Ramos (cell line): ENCODE data around the gene HSPH1.
"Not testable (repeated sequence)": the region's sequence is repeated elsewhere in the genome, so short reads cannot be mapped to it uniquely, and the experiment has no call there.

Experiments used
- in situ Hi-C: fragments of 300-500 bp; cut with MboI; formaldehyde crosslinking; loops from one replicate; pipeline ENCODE4 v1.14.3; 2022; ENCODE audit warnings: low sequenced_read_pairs; ENCODE audit not compliant: unreplicated experiment

The HSPH1 gene

DNA sequence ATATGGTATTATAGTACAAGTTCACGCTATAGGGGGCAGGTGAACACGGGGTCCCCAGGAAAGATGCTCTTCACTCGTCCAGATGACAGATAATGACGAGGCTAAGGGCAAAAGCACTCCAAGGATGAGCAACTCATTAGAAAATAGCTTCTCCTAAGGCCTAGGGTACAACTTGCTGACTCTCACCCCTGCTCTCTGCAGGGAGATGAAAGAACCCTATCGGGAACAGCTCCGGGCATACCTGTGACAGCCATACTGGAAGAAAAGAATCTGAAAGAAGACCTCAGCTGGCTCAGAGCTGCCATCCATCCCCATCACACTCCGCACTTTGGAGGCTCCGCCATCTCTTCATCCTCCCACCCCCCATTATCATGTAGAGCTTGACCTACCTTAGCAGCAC is 17.5 kb upstream of the HSPH1 start:
- in situ Hi-C loops = no loop called here

DNA sequence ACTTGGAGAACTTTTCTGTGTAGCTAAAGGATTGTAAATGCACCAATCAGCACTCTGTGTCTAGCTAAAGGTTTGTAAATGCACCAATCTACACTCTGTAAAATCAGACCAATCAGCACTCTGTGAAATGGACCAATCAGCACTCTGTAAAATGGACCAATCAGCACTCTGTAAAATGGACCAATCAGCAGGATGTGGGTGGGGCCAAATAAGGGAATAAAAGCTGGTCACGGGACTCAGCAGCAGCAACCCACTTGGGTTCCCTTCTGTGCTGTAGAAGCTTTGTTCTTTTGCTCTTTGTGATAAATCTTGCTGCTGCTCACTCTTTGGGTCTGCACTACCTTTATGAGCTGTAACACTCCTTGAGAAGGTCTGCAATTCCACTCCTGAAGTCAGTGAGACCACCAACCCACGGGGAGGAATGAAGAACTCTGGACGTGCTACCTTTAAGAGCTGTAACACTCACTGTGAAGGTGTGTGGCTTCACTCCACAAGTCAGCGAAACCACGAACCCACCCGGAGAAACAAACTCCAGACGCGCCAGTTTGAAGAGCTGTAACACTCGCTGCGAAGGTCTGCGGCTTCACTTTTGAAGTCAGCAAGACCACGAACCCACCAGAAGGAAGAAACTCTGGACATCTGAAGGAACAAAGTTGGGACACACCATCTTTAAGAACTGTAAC is 16.2 kb upstream of the HSPH1 start:
- in situ Hi-C loops = not testable (repeated sequence)

DNA sequence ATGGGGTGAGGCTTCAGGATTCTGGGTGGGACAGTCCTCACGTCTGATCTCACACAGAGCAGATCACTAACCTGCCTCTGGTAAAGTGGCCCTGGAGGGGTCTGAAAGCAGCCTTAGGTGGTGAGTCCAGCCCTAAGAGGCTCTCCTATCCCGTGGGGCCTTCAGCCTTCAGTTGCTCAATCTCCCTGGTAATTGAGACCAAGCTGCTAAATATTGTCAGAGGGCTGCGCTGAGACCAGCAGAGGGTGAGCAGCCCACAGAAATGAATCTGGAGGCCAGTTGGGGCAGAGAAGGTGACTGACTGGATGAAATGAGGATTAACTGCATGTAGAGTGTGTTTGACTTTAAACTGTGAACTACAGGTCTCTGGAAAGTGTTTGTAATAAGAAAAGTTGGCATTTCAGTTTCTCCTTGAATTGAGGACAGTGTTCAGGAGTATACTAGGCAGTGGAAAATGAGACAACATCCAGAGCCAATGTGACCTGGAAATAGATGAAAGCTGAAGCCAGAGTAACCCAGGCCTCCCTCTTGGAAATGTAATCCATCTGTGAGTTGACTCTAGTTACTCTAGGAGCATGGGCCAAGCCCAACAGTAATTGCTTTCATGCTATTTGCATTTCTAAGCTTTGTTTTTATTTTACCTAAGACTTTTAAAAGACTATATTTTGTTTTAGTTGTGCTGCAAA is 14.3 kb upstream of the HSPH1 start:
- in situ Hi-C loops = no loop called here

DNA sequence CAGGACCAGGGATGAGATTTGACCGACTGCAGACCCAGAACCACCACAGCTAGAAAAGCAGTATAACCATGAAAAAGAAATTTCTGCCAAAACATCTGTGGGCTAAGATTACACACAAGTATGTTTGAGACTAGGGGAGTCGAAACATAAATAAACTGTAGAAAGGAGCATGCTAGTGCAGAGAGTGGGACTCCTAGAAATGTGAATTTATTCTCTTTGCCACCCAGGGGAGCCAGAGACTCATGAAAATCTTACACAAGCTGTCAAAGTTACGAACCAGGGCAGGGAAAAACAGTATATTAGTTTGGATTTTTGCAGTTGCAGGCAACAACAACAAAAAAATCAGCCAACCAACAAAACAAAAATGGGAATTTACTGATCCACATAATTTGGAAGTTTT is 12.3 kb upstream of the HSPH1 start:
- in situ Hi-C loops = no loop called here

DNA sequence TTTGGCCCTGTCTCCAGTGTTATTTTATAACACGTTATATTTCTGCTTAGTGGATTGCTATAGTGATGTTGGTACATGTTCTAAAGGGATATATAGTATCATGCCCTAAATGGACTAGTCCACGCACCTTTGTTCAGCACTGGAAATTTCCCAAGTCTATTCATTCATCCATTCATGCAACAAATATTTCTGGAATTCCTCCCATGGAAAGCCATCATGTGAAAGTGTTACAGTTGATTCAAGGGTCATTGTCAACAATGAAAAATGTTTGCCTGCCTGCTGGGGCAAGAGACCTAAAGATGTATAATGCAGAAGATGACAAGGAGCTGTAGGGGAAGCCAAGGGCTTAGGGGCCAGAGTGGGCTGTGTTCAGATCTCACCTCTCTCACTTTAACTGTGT is 10.8 kb upstream of the HSPH1 start:
- in situ Hi-C loops = no loop called here

DNA sequence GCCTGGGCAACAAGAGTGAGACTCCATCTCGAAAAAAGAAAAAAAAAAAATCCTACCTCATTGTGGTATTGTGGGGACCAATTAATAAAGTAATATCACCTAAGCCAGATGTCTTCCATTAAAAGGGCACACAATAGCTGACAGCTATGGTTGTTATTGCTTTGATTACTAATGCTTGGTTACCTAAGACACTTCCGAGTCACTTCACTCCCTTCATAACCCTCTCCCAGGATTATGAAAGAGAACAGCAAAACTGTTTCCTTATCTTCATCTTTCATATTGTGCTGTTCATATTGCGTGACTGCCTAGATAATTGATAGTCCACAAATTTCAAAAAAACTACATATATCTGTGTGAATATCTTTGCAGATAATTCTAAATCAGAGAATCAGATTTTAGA is 10.3 kb upstream of the HSPH1 start:
- in situ Hi-C loops = no loop called here

DNA sequence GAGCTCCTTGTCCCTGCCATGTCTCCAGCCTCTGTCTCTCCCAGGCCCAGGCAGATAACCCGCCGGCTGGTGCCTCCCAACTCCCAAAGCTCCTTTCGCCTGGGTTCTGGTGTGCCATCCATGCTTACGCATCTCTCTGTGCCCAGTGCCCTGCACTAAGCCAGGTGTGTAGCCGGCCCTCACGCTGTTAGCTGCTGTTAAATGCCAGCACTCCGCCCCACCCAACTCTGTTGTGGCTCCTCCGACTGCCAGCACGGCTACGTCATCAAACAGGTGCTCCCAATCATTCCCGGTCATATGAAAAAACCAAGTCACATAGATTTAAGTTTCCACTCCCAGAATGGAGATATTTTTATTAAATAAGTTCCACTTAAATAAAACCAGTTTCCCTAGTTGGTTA is 7.0 kb upstream of the HSPH1 start:
- in situ Hi-C loops = no loop called here

DNA sequence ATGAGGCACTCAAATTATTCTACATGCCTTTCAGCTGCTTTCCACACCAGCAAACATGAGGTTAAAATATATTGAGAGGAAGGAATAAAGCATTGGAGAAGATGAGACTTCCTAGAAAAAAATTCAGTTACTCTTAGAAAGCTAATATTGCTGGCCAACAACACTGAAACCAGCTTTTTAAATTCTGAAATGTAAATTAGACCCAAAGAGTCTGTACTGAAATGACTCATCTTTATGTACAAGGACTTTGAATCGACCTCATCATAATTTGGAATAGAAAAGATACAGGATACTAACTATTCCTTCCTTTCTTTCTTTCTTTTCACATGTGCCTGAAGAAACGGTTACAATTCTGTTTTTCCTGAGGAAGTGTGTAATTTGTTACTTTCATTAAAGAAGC is 6.5 kb upstream of the HSPH1 start:
- in situ Hi-C loops = no loop called here

DNA sequence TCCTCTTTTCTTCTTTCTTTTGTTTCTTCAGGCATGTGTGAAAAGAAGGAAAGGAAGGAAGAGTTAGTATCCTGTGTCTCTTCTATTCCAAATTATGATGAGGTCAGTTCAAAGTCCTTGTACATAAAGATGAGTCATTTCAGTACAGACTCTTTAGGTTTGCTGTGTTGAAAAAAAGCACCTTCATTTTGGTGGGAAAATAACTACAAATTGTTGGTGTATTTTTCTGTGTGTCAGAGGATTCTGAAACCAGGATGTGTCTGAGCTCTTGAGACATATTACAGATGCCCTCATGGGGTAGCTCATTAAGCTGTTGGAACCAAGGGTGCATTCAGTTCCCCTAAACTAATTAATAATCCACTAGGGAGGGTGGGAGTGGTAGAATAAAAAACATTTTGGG is 5.8 kb upstream of the HSPH1 start:
- in situ Hi-C loops = no loop called here

DNA sequence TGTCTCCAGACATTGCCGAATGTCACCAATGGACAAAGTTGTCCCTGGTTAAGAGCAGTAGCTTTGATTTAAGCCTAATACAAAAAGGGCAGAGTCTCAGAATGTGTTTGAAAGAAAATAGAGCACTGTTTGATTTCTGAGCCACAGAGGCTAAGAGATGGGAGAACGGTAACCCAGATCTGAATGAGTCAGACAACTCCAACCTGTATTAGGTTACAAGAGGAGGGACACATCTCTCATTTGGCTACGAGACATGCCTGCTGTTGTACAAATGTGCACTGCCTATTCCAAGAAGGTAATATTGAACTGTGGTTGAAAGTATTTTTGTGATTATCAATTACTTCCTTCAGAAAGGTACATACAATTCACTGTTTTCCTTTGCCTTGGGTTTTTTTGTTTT is 4.9 kb upstream of the HSPH1 start:
- in situ Hi-C loops = no loop called here

DNA sequence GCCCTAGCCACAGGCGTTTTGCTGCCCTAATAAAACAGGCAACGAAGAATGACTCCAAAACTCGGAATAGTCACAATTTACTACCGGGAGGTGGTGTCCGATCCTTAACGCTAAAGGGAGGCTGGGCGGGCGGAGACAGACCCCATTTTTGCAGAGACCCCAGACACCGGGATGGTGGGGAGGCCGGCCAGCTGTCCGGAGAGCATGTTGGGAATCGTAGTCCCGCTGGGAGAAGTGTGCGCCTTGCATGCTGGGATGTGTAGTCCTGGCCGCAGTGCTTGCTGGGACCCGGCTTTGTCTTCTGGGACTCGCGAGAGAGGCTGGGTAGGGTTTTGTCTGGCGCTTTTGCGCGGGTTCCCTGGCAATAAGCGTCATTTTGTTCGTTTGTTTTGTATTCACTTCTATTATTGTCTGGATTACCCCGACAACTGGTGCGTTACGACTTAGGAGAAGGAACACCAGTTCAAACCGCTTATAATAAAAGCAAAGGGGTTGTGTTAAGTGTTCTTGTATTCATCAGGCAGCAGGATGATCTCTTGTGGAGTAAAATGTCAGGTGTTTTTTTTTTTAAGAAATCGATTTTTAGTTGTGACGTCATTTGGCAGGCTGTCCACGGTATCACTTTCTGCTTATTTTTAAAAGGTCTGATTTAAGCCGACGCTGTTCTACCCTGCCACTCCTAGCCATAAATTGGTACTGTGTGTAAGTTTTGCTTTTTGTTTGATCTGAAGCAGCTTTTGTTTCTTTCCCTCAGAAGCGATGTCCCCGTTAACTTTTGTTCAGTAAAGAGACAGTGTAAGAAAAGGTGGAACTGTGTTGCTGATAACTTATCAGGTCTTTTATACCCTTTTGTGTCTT is 676 bp upstream of the HSPH1 start:
- in situ Hi-C loops = no loop called here

DNA sequence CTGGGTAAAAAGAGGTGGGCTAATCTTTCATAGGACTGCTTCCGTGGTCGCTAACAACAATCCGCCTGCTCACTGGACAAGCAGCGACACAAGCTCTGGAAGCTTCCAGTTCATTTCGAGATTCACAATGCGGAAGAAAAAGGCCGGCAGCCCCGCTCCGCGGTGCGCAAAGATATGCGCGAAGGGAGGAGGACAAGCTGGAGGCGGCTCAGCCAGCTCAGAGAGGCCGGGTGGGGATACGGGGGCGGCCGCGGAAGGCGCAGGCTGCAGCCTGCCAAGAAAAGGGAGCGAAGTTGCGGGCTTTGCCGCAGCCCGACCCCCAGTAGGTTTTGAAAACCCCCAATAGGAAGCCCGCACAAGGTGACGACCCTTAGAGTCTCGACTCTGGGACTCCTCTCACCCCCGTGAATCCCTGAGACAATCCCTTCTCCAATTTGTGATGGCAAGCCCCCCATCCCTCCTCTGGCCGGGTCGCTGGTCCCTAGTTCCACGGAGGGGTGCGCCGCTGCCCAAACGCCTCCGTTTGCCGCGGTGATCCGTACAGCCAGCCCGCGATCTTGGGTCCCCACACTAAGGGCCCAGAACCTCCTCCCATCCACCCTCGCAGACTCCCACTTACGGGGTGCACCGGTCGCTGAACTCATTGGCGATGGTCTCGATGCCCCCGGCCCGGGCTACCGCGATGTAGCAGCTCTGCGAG is 697 bp downstream of the HSPH1 start:
- in situ Hi-C loops = no loop called here

DNA sequence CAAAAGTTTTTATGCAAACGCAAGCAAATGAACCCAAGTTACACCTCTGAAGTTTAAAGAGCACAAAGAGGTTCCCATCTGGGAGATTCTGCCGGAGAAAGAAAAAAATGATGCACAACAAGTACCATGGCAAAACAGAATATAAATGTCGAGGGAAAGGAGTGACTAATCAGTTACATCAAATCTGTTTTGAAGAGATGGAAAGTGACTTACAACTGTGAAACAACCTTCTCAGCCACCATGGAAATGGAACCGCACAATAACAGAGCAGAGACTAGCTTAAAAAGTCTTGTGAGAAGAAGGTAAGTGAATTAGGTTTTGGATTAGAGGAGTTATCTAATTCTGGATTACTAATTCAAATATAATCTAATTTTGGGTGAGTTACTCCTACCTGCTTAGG is 2.4 kb downstream of the HSPH1 start:
- in situ Hi-C loops = no loop called here

DNA sequence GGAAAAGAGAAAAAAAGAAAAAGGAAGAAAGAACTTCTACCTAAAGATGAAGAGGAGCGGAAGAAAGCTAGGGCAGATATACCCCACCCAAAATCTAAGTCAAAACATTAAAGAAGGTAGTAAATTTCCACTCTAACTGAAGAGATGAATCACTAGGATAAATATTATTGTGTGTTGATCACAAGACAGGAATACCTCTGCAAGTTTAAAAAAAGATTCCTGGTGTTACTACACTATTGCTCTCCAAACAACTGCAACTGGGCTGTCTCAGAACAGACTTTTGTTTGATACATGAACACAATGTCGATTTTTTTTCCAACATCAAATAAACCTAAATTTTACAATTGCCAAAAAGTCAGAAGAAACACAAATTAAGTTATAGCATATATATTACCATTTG is 6.8 kb downstream of the HSPH1 start:
- in situ Hi-C loops = no loop called here

DNA sequence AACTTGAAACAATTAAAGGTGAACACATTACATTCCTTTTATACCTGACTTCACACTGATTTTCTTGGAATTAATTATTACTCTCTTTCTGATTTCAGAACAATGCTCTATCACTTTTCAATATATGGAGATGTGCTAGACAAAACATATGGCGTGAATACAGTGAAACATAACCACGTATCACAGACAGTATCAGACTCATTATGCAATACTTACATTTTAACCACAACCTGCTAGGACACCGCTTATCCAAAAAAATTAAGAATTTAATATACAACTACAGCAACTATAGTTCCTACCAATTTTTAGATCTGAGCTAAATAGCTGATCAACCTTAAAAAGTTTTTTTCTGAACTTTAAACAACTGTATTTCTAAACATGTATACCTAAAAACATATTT is 9.9 kb downstream of the HSPH1 start:
- in situ Hi-C loops = no loop called here

DNA sequence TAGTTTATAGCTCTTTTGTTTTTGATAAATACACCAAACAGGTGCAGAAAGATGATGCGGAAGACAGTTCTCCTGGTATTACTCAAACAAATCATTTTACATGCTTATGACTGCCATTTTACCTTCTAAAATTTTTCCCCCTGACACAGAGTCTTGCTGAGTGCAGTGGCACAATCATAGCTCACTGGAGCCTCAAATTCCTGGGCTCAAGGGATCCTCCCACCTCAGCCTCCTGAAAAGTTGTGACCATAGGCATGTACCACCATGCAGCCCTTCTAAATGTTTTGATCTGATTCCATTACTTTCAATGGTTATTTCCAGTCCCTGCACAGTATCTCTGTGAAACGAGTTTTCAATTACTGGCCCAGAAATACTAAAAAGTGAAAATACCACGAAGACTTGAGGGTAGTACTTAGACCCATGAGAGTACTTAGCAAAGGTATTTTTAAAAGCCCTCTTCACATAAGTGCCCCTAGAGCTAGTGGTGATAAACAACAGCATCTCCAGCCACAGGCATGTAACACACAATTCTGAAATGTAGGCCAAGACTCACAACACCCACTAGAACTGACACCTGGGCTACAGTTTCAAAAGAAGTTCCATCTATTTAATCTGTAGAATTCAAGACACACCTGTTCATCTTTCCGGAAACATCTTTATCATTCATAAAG is 11.3 kb downstream of the HSPH1 start:
- in situ Hi-C loops = no loop called here

DNA sequence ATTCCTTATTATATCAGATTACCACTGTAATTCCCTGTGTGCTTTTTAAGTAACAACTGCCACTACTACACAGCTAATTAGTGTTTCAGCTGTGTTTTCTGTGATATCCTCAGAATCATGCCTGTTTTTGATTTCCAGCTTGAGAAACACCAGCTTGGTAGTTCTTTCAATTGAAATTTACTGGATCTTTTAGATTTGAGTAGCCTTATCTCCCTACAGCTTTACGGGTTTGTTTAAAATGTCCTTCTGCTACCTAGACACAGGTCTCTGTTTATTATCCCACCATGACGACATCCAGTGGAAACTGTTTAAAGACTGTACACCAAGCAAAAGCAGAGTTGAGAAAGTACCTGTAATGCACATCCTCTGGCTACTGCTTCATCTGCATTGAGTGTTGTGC is 12.1 kb downstream of the HSPH1 start:
- in situ Hi-C loops = no loop called here

DNA sequence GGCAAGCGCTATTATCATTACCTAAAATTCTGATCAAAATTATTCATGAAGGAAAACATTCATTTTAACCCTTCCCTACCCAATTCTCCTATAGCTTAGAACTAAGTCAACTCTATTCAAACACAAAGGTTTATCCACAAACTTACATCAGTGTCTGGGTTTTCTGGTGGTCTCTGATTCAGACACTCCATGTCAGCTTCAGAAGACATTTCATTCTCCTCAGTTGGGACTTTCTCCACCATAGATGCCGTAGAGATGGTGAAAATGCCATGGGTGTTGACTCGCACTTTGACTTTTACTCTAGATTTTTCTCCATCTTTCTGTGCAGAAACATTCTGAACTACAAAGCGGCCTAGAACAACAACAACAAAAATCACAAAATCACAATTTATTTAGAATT is 16.3 kb downstream of the HSPH1 start:
- in situ Hi-C loops = no loop called here

DNA sequence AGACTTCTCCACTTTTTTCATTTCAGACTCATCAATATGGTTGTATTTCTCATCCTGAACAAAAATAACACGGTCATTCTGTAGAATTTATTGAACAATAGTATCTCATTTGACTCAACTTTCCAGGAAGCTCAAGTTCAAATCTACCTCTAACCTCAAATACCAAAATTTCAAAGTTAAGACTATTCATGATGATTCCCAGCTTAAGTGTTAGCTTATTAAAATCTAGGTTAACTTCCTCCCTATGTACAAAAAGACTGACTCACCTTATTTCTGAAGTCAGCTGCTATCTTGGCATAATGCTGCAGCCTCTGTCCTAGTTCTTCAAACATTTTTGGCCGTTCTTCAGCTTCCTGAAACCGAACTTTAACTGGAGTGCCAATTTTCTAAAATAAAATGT is 23.2 kb downstream of the HSPH1 start:
- in situ Hi-C loops = no loop called here

DNA sequence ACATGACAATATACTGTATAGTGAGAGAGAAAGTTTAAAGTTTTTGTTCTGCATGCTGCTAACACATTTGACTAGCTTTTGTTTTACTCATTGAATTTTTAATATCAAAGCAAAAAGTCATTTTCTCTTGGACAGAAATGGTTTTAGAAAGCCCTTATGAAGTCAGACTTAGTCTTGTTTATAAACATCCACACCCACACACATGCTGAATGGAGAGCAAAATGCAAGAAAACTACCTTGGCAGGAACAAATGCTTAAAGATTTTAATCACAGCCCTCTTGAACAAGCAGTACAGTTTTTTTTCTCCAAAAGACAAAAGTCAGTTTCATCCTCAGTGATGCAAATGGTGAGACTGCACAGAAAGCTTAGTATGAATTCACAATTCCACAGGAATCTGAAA is 25.0 kb downstream of the HSPH1 start:
- in situ Hi-C loops = no loop called here
